PC-3 (cell line): Measurements from ENCODE around the gene SPOUT1. TPM values are rescaled to one million over a fixed set of nuclear protein-coding genes. Genes with fewer than 3 reads are reported as not detected.
A peak's percentile ranks its signal among the peaks of the same experiment; 100 is the strongest.

Source experiments
- ATAC-seq: fragments of 200-7000 bp; cut with Tn5 transposase; 2 replicates; pipeline ENCODE4 v1.9.1; 2020; ENCODE audit warnings: mild to moderate bottlenecking, moderate library complexity
- BruUV-seq: library from RNA; stranded (reverse); fragments of 400-500 nt; replicated peaks from 2 replicates; lab custom pipeline; 2021; lab: Mats Ljungman, UMichigan
- CTCF ChIA-PET: fragments of 300-600 bp; sonication (Branson Sonifier 250); formaldehyde crosslinking; loops from one replicate; lab custom pipeline; 2022; ENCODE audit warnings: antibody characterized with exemption; lab: Charles Lee
- POLR2A ChIA-PET: fragments of 300-600 bp; sonication (Branson Sonifier 250); formaldehyde crosslinking; loops from one replicate; lab custom pipeline; 2022; ENCODE audit warnings: antibody characterized with exemption; ENCODE audit not compliant: unreplicated experiment; lab: Charles Lee
- DNase-seq: peaks from one replicate; pipeline ENCODE4 v3.0.0-alpha.2; 2015
- H2AFZ ChIP-seq: fragments of 300-600 bp; sonication (generic); 2 replicates; pipeline ENCODE4 v1.6.0; 2016; ENCODE audit warnings: antibody characterized with exemption, low read length
- H3F3A ChIP-seq: fragments of 300-600 bp; sonication (generic); one replicate; pipeline ENCODE4 v1.6.0; 2017; ENCODE audit warnings: antibody characterized with exemption, low read length, control low read depth, mild to moderate bottlenecking; ENCODE audit not compliant: unreplicated experiment
- H3K27ac ChIP-seq: fragments of 300-600 bp; sonication (generic); 2 replicates; pipeline ENCODE4 v1.5.1; 2016; ENCODE audit warnings: mild to moderate bottlenecking, low read length
- H3K27me3 ChIP-seq: fragments of 300-600 bp; sonication (generic); 2 replicates; pipeline ENCODE4 v1.6.1; 2016; ENCODE audit warnings: low read length, mixed read lengths
- H3K36me3 ChIP-seq: fragments of 300-600 bp; sonication (generic); 2 replicates; pipeline ENCODE4 v1.6.1; 2016; ENCODE audit warnings: low read depth, mixed run types, low read length, mixed read lengths
- H3K4me1 ChIP-seq: fragments of 300-600 bp; sonication (generic); 2 replicates; pipeline ENCODE4 v1.5.1; 2016; ENCODE audit warnings: low read length; ENCODE audit not compliant: insufficient read depth
- H3K4me2 ChIP-seq: fragments of 300-600 bp; sonication (generic); 2 replicates; pipeline ENCODE4 v1.6.0; 2016; ENCODE audit warnings: low read length
- H3K4me3 ChIP-seq: fragments of 300-600 bp; sonication (generic); 2 replicates; pipeline ENCODE4 v1.5.1; 2016; ENCODE audit warnings: mild to moderate bottlenecking, low read length, mixed read lengths
- H3K79me2 ChIP-seq: fragments of 300-600 bp; sonication (generic); 2 replicates; pipeline ENCODE4 v1.6.1; 2017; ENCODE audit warnings: low read length, mixed read lengths
- H3K9ac ChIP-seq: fragments of 300-600 bp; sonication (generic); 2 replicates; pipeline ENCODE4 v1.6.0; 2016; ENCODE audit warnings: mild to moderate bottlenecking, low read length
- H3K9me2 ChIP-seq: fragments of 300-600 bp; sonication (generic); replicated peaks from 2 replicates; pipeline ENCODE4 v1.6.1; 2016; ENCODE audit warnings: mixed run types, low read length, mixed read lengths
- H3K9me3 ChIP-seq: fragments of 300-600 bp; sonication (generic); 2 replicates; pipeline ENCODE4 v1.6.1; 2016; ENCODE audit warnings: low read length, mixed read lengths
- H4K20me1 ChIP-seq: fragments of 300-600 bp; sonication (generic); 2 replicates; pipeline ENCODE4 v1.6.1; 2016; ENCODE audit warnings: low read length, mixed read lengths
- EZH2 ChIP-seq: fragments of 300-600 bp; sonication (generic); IDR thresholded peaks from one replicate; pipeline ENCODE4 v1.6.1; 2017; ENCODE audit warnings: antibody characterized with exemption, mild to moderate bottlenecking, low read length; ENCODE audit not compliant: unreplicated experiment
- EZH2phosphoT487 ChIP-seq: fragments of 300-600 bp; sonication (generic); IDR thresholded peaks from 2 replicates; pipeline ENCODE4 v1.6.1; 2018; ENCODE audit warnings: mild to moderate bottlenecking, antibody characterized with exemption, low read length, borderline replicate concordance
- intact Hi-C: fragments of 100-400 bp; cut with micrococcal nuclease; formaldehyde crosslinking; loops from 2 replicates; pipeline ENCODE4 v1.9.0; 2023
- total RNA-seq: library from RNA; depleted of rRNA; stranded (reverse); fragments of >200 nt; gene quantifications from 2 replicates; pipeline ENCODE4 v1.2.3, GENCODE V29; 2014
- TF ChIP-seq, protein P1 (sequence below): fragments of 300-600 bp; sonication (generic); conservative IDR thresholded peaks from 2 replicates; pipeline ENCODE4 v1.5.1; 2017; ENCODE audit warnings: antibody characterized with exemption, low read depth, mild to moderate bottlenecking, low read length

The SPOUT1 gene
- total RNA-seq, 1 experiment from 2014 or later: 27.2 TPM

DNA sequence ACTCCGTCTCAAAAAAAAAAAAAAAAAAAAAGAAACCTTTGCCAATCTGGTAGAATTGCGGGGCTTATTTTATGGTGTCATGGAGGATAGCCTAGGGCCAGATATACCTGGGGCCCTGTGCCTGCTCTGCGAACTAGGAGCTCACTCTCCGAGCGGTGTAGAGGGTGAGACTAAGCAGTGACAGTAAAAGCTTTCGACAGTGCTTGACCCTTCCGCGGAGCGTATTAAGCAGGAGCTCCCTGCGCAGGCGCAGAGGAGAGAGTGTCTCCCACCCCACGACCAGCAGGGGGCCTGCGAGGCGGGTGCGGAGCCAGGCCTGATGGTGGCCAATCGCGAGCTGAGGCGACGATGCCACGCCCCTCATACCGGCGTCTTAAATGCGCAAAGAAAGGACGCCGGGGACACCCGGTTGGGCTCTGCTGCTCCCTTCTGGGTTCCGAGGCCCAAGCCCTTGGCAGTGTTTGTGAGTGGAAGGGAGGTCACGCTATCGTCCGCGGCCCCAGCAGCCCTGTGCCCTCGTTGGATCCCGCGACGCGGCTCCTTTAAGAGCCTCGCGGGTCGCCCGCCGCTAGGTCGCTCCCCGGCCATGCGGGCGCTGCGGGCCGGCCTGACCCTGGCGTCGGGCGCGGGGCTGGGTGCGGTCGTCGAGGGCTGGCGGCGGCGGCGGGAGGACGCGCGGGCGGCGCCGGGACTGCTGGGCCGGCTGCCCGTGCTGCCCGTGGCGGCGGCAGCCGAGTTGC, 11.3 kb downstream of the SPOUT1 start, which contains the start of gene ENDOG:
Gene ENDOG, plus strand, starts transcription at position 402 of the 740 bp plus-strand sequence. Its CDS starts 185 bp downstream, at position 587.
- ChIA-PET POLR2A (interaction anchor here (0.6 to 1.1 kb wide), 3 partner anchors 94 to 322 kb away, joined by 3 to 5 read pairs (median 3); no protein-coding TSS in a partner anchor), CTCF (interaction anchor here (0.5 to 1.2 kb wide), 10 partner anchors 12 to 210 kb away, joined by 3 to 8 read pairs (median 3); partner anchors contain the start of genes SH3GLB2 and SPOUT1)
- intact Hi-C loops: no loop called here
- Histone ChIP-seq H3K9ac (peak within 1 kb of the TSS; percentile 51), H3K79me2 (0 out of 2 replicates have a peak, but pooled peaks cover 11% of the 10 kb centered on the region), H3K4me3 (peak within 1 kb of the TSS; percentile 77), H3K36me3 (peaks cover 9% of the 10 kb centered on the region; the same call in 1 of the 2 replicates), H3K9me2 (no peaks in the 10 kb centered on the region), H3K9me3 (no peaks in the 10 kb centered on the region), H3K4me2 (peak within 1 kb of the TSS; percentile 93), H3K27ac (no peak within 1 kb of the TSS), H4K20me1 (no peaks in the 10 kb centered on the region), H2AFZ (peak within 1 kb of the TSS; percentile 86), H3F3A (no peaks in the 10 kb centered on the region), H3K4me1 (peaks cover 4% of the 10 kb centered on the region; the same call in 1 of the 2 replicates), H3K27me3 (no peaks in the 10 kb centered on the region)
- BruUV-seq: no TSS peak
- ATAC-seq (peak; percentile 77), DNase-seq (peak; percentile 96)
- no peak for TF ChIP-seq EZH2phosphoT487
- TF ChIP-seq EZH2: no peak
- TF ChIP-seq, protein P1, sequence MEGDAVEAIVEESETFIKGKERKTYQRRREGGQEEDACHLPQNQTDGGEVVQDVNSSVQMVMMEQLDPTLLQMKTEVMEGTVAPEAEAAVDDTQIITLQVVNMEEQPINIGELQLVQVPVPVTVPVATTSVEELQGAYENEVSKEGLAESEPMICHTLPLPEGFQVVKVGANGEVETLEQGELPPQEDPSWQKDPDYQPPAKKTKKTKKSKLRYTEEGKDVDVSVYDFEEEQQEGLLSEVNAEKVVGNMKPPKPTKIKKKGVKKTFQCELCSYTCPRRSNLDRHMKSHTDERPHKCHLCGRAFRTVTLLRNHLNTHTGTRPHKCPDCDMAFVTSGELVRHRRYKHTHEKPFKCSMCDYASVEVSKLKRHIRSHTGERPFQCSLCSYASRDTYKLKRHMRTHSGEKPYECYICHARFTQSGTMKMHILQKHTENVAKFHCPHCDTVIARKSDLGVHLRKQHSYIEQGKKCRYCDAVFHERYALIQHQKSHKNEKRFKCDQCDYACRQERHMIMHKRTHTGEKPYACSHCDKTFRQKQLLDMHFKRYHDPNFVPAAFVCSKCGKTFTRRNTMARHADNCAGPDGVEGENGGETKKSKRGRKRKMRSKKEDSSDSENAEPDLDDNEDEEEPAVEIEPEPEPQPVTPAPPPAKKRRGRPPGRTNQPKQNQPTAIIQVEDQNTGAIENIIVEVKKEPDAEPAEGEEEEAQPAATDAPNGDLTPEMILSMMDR: peak; percentile 75

- no peaks in the 10 kb centered on the region for H4K20me1 ChIP-seq
- H3K9me3 ChIP-seq: no peaks in the 10 kb centered on the region
- ChIA-PET CTCF (no interaction called here), POLR2A (no interaction called here)
- no peaks in the 10 kb centered on the region for H3K27me3 ChIP-seq
- BruUV-seq: no TSS peak
- no peaks in the 10 kb centered on the region for H3K4me1 ChIP-seq
- no peak for TF ChIP-seq EZH2
- no peak for TF ChIP-seq EZH2phosphoT487
- TF ChIP-seq, protein P1: no peak
- H3K9ac ChIP-seq: no peak overlapping the region
- no peak overlapping the region for H3K4me3 ChIP-seq
- no peak for DNase-seq
- H3K4me2 ChIP-seq: no peak overlapping the region
- no peaks in the 10 kb centered on the region for H3F3A ChIP-seq
- H2AFZ ChIP-seq: no peak overlapping the region
- no peaks in the 10 kb centered on the region for H3K79me2 ChIP-seq
- H3K36me3 ChIP-seq: no peaks in the 10 kb centered on the region
- H3K9me2 ChIP-seq: no peaks in the 10 kb centered on the region
- H3K27ac ChIP-seq: no peak overlapping the region
- no peak for ATAC-seq
- intact Hi-C loops: no loop called here
Observed at GRCh38 chr9:128810873-128811272, 18.7 kb downstream of the SPOUT1 start.

DNA sequence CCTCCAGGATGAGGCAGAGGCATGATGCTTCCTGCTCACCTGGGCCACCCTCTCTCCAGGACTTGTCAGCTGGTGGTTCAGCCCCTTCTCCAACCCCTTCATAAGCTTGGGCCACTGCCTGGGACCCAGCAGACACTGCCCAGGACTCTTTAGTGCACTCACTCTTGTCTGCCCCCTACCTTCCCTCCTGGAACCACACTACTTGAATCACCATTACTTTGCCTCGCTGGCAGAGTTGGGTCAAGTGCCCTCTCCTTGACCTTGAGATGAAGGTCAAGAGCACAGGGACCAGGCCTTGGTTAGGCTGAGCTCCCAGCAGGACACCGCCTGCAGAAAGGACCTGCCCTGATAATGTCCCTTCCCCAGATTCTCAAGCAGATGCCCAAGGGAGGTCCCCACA, 19.8 kb downstream of the SPOUT1 start:
- CTCF ChIA-PET: no interaction called here
- no peak overlapping the region for H3K4me2 ChIP-seq
- no TSS peak for BruUV-seq

More for the DNA sequence above, 19.8 kb downstream of the SPOUT1 start:
- Histone ChIP-seq H3K9ac (no peak overlapping the region), H2AFZ (no peak overlapping the region), H3K27ac (no peak overlapping the region), H3K4me3 (no peak overlapping the region), H3K9me3 (no peaks in the 10 kb centered on the region), H3K4me1 (no peaks in the 10 kb centered on the region), H3K36me3 (no peaks in the 10 kb centered on the region), H4K20me1 (no peaks in the 10 kb centered on the region), H3K9me2 (no peaks in the 10 kb centered on the region), H3K27me3 (no peaks in the 10 kb centered on the region), H3K79me2 (no peaks in the 10 kb centered on the region), H3F3A (no peaks in the 10 kb centered on the region)
- TF ChIP-seq, protein P1: no peak
- TF ChIP-seq EZH2phosphoT487: no peak
- no peak for TF ChIP-seq EZH2
- POLR2A ChIA-PET: no interaction called here
- DNase-seq (no peak), ATAC-seq (no peak)
- intact Hi-C loops: no loop called here
